IMR-90 (cell line): ENCODE measurements around the gene SLC40A1. TPM values are rescaled to one million over a fixed set of nuclear protein-coding genes. Genes with fewer than 3 reads are reported as not detected.

Source experiments
- ATAC-seq: fragments of 200-7000 bp; cut with Tn5 transposase; 2 replicates; pipeline ENCODE4 v1.9.1; 2020; ENCODE audit warnings: low read depth, mild to moderate bottlenecking, moderate library complexity
- BruUV-seq: library from RNA; stranded (reverse); fragments of 400-500 nt; replicated peaks from 2 replicates; lab custom pipeline; 2021; lab: Mats Ljungman, UMichigan
- CTCF ChIA-PET: fragments of 300-600 bp; formaldehyde crosslinking; extraction: SDS; loops from one replicate; lab custom pipeline; 2021; ENCODE audit warnings: antibody characterized with exemption; lab: Yijun Ruan, JAX
- POLR2A ChIA-PET: fragments of 300-600 bp; sonication (Branson Sonifier 250); formaldehyde crosslinking; loops from one replicate; lab custom pipeline; 2022; ENCODE audit warnings: antibody characterized with exemption; ENCODE audit not compliant: unreplicated experiment; lab: Charles Lee
- DNase-seq: peaks from one replicate; pipeline ENCODE4 v3.0.0; 2013
- H2AFZ ChIP-seq: replicated peaks from 2 replicates; pipeline ENCODE3; 2013; ENCODE audit warnings: low read length, mild to moderate bottlenecking; ENCODE audit not compliant: poor library complexity
- H2AK5ac ChIP-seq: 2 replicates; pipeline ENCODE4 v1.6.1; 2013; ENCODE audit warnings: low read depth, low read length, inconsistent platforms
- H2AK9ac ChIP-seq: replicated peaks from 2 replicates; pipeline ENCODE3; 2013; ENCODE audit warnings: mild to moderate bottlenecking, low read depth, low read length, moderate library complexity; ENCODE audit not compliant: poor library complexity
- H2BK120ac ChIP-seq: 2 replicates; pipeline ENCODE4 v1.6.1; 2013; ENCODE audit warnings: low read depth, low read length, inconsistent platforms
- H2BK15ac ChIP-seq: 3 replicates; pipeline ENCODE4 v1.6.1; 2013; ENCODE audit warnings: low read depth, low read length, inconsistent platforms
- H2BK20ac ChIP-seq: 2 replicates; pipeline ENCODE4 v1.6.1; 2013; ENCODE audit warnings: low read depth, mild to moderate bottlenecking, inconsistent platforms, low read length, moderate library complexity
- H2BK5ac ChIP-seq: 2 replicates; pipeline ENCODE4 v1.6.1; 2013; ENCODE audit warnings: mild to moderate bottlenecking, low read depth, low read length, inconsistent platforms; ENCODE audit not compliant: poor library complexity, severe bottlenecking
- H3K14ac ChIP-seq: replicated peaks from 2 replicates; pipeline ENCODE4 v1.6.1; 2013; ENCODE audit warnings: low read depth, low read length, inconsistent platforms
- H3K18ac ChIP-seq: 2 replicates; pipeline ENCODE4 v1.6.1; 2013; ENCODE audit warnings: low read depth, low read length, control low read depth
- H3K23ac ChIP-seq: 2 replicates; pipeline ENCODE4 v1.6.1; 2013; ENCODE audit warnings: low read depth, low read length, inconsistent platforms
- H3K27ac ChIP-seq: 2 replicates; pipeline ENCODE4 v1.5.1; 2013; ENCODE audit warnings: mild to moderate bottlenecking, control low read depth, low read length; ENCODE audit not compliant: insufficient read depth
- H3K27me3 ChIP-seq: 2 replicates; pipeline ENCODE4 v1.6.1; 2013; ENCODE audit warnings: low read length; ENCODE audit not compliant: control insufficient read depth, insufficient read depth
- H3K36me3 ChIP-seq: 2 replicates; pipeline ENCODE4 v1.6.1; 2013; ENCODE audit warnings: low read length, mixed read lengths; ENCODE audit not compliant: control insufficient read depth, insufficient read depth
- H3K4ac ChIP-seq: 2 replicates; pipeline ENCODE4 v1.6.1; 2013; ENCODE audit warnings: low read depth, low read length, inconsistent platforms
- H3K4me1 ChIP-seq: 2 replicates; pipeline ENCODE4 v1.6.1; 2013; ENCODE audit warnings: low read length, mixed read lengths; ENCODE audit not compliant: control insufficient read depth, insufficient read depth
- H3K4me2 ChIP-seq: 2 replicates; pipeline ENCODE4 v1.6.1; 2013; ENCODE audit warnings: low read depth, mild to moderate bottlenecking, control low read depth, low read length, moderate library complexity
- H3K4me3 ChIP-seq: 2 replicates; pipeline ENCODE4 v1.5.1; 2013; ENCODE audit warnings: low read depth, mild to moderate bottlenecking, control low read depth, low read length, moderate library complexity; ENCODE audit not compliant: insufficient read depth
- H3K56ac ChIP-seq: 2 replicates; pipeline ENCODE4 v1.6.1; 2013; ENCODE audit warnings: low read length, inconsistent platforms; ENCODE audit not compliant: insufficient read depth; ENCODE audit errors: extremely low read depth
- H3K79me1 ChIP-seq, 2 experiments: 2 replicates each; pipeline ENCODE4 v1.6.1; 2013; ENCODE audit warnings: low read length in 2 of 2, inconsistent platforms in 1 of 2, low read depth in 1 of 2
- H3K9ac ChIP-seq: 2 replicates; pipeline ENCODE4 v1.6.1; 2013; ENCODE audit warnings: low read depth, low read length, control low read depth
- H3K9me1 ChIP-seq: 2 replicates; pipeline ENCODE4 v1.6.1; 2013; ENCODE audit warnings: low read length, inconsistent platforms; ENCODE audit not compliant: insufficient read depth
- H3K9me3 ChIP-seq: 2 replicates; pipeline ENCODE4 v1.6.1; 2013; ENCODE audit warnings: low read length; ENCODE audit not compliant: control insufficient read depth, insufficient read depth
- H4K20me1 ChIP-seq: 2 replicates; pipeline ENCODE4 v1.6.1; 2013; ENCODE audit warnings: low read length, inconsistent platforms; ENCODE audit not compliant: insufficient read depth
- H4K5ac ChIP-seq: 2 replicates; pipeline ENCODE4 v1.6.1; 2013; ENCODE audit warnings: mild to moderate bottlenecking, low read depth, low read length, control low read depth
- H4K8ac ChIP-seq, 2 experiments: 2 replicates each; pipeline ENCODE4 v1.6.1; 2013; ENCODE audit warnings: low read depth in 2 of 2, low read length in 2 of 2, control low read depth in 1 of 2, inconsistent platforms in 1 of 2
- H4K91ac ChIP-seq: 2 replicates; pipeline ENCODE4 v1.6.1; 2013; ENCODE audit warnings: low read depth, low read length, inconsistent platforms; ENCODE audit not compliant: insufficient read depth
- BHLHE40 ChIP-seq: fragments of 150-350 bp; IDR thresholded peaks from 2 replicates; pipeline ENCODE4 v1.6.1; 2016; ENCODE audit warnings: mild to moderate bottlenecking, low read depth, low read length
- CTCF ChIP-seq: conservative IDR thresholded peaks from 2 replicates; pipeline ENCODE4 v1.5.1; 2012; ENCODE audit warnings: mild to moderate bottlenecking, low read depth, low read length, improper control_type of control experiment
- MAZ ChIP-seq: IDR thresholded peaks from 2 replicates; pipeline ENCODE4 v1.6.1; 2012; ENCODE audit warnings: low read depth, mild to moderate bottlenecking, low read length, improper control_type of control experiment, moderate library complexity, borderline replicate concordance
- POLR2A ChIP-seq: IDR thresholded peaks from 2 replicates; pipeline ENCODE4 v1.6.1; 2012; ENCODE audit warnings: mild to moderate bottlenecking, low read depth, low read length
- RAD21 ChIP-seq: IDR thresholded peaks from 2 replicates; pipeline ENCODE4 v1.6.1; 2012; ENCODE audit warnings: low read length, improper control_type of control experiment
- RFX5 ChIP-seq: IDR thresholded peaks from 2 replicates; pipeline ENCODE4 v1.8.0; 2012; ENCODE audit warnings: low read depth, mild to moderate bottlenecking, low read length, moderate library complexity
- USF2 ChIP-seq: fragments of 150-350 bp; IDR thresholded peaks from 2 replicates; pipeline ENCODE4 v1.6.1; 2017; ENCODE audit warnings: mild to moderate bottlenecking, antibody characterized with exemption, low read length, low read depth
- WGBS, 2 experiments: methylation state at CpG; one replicate each; pipeline versions ENCODE4 v1.1.5 to v1.1.7; 2013; ENCODE audit warnings: missing lambda C conversion rate in 2 of 2; ENCODE audit not compliant: insufficient read length in 1 of 2; ENCODE audit errors: extremely low coverage in 2 of 2; 5-methylcytosine and 5-hydroxymethylcytosine counted together
- dilution Hi-C: fragments of 300-500 bp; cut with HindIII; formaldehyde crosslinking; loops from one replicate; pipeline ENCODE4 v1.14.3; 2018; ENCODE audit warnings: low sequenced_read_pairs; ENCODE audit not compliant: unreplicated experiment
- in situ Hi-C: fragments of 300-500 bp; cut with MboI; formaldehyde crosslinking; loops from 3 replicates; pipeline ENCODE4 v1.14.3; 2019; ENCODE audit warnings: low sequenced_read_pairs, inconsistent platforms, mixed read lengths
- intact Hi-C: fragments of 100-400 bp; cut with micrococcal nuclease; formaldehyde crosslinking; loops from 2 replicates; pipeline ENCODE4 v1.10.0; 2022
- polyA plus RNA-seq, 3 experiments: library from polyadenylated mRNA; depleted of rRNA; stranded (reverse); fragments of >200 nt; gene quantifications; 2 replicates each; pipeline ENCODE4 v1.2.3, GENCODE V29; 2012; ENCODE audit warnings: low replicate concordance in 1 of 3
- total RNA-seq: library from RNA; depleted of rRNA; stranded (reverse); fragments of >200 nt; gene quantifications from 2 replicates; pipeline ENCODE4 v1.2.3, GENCODE V29; 2012

Gene SLC40A1
- total and polyA plus RNA-seq, 2 of the 4 experiments (the other 2 are of a cell fraction): 1.5 to 5.0 TPM

GRCh38 chr2:189559579-189560272 is 20.9 kb downstream of the SLC40A1 start:
- H3K9ac ChIP-seq: no peak overlapping the region
- no peak for DNase-seq
- H4K20me1 ChIP-seq: no peaks in the 10 kb centered on the region
- H2BK5ac ChIP-seq: no peak overlapping the region
- H3K56ac ChIP-seq: no peak overlapping the region
- H2AFZ ChIP-seq: no peak overlapping the region
- peak overlapping the region; percentile 29; the same call in 1 of the 2 replicates for H3K27ac ChIP-seq
- no peak overlapping the region for H2BK20ac ChIP-seq
- intact Hi-C loops (loop anchor here (5.0 kb wide), 1 partner anchor 92 kb away; no protein-coding TSS in a partner anchor), dilution Hi-C loops (no loop called here), in situ Hi-C loops (no loop called here)
- H4K91ac ChIP-seq: no peak overlapping the region
- H3K18ac ChIP-seq: no peak overlapping the region; the same call in 1 of the 2 replicates
- no TSS peak for BruUV-seq
- H3K79me1 ChIP-seq: no peaks in the 10 kb centered on the region
- POLR2A ChIA-PET: no interaction called here
- WGBS, 2 experiments: no CpG with 5 or more reads among the region's 2 CpGs
- no peak overlapping the region for H2BK15ac ChIP-seq
- H4K8ac ChIP-seq: no peak overlapping the region; a peak in 1 of 4 replicates
- ATAC-seq: peak; percentile 72
- no peak overlapping the region for H3K4me3 ChIP-seq
- H2AK5ac ChIP-seq: no peak overlapping the region
- H3K23ac ChIP-seq: no peak overlapping the region
- H4K5ac ChIP-seq: no peak overlapping the region
- CTCF ChIA-PET: interaction anchor here (1.0 to 1.8 kb wide), 2 partner anchors 38 to 69 kb away, joined by 3 to 4 read pairs; no protein-coding TSS in a partner anchor
- no peak overlapping the region for H2BK120ac ChIP-seq
- H3K9me1 ChIP-seq: no peaks in the 10 kb centered on the region; the same call in 1 of the 2 replicates
- TF ChIP-seq USF2 (no peak), POLR2A (no peak), RAD21 (no peak), CTCF (no peak), BHLHE40 (no peak), RFX5 (no peak), MAZ (no peak)
- H2AK9ac ChIP-seq: no peak overlapping the region
- no peak overlapping the region for H3K4me2 ChIP-seq
- H3K14ac ChIP-seq: no peak overlapping the region
- H3K27me3 ChIP-seq: no peaks in the 10 kb centered on the region
- H3K9me3 ChIP-seq: no peaks in the 10 kb centered on the region
- peaks cover 6% of the 10 kb centered on the region; the same call in 1 of the 2 replicates for H3K4me1 ChIP-seq
- H3K36me3 ChIP-seq: peaks cover 8% of the 10 kb centered on the region
- no peak overlapping the region; the same call in 1 of the 2 replicates for H3K4ac ChIP-seq
